ENCODE measurements around the gene PLEKHN1.
"Not testable (repeated sequence)": the region's sequence is repeated elsewhere in the genome, so short reads cannot be mapped to it uniquely, and the experiment has no call there.

PLEKHN1 gene

DNA sequence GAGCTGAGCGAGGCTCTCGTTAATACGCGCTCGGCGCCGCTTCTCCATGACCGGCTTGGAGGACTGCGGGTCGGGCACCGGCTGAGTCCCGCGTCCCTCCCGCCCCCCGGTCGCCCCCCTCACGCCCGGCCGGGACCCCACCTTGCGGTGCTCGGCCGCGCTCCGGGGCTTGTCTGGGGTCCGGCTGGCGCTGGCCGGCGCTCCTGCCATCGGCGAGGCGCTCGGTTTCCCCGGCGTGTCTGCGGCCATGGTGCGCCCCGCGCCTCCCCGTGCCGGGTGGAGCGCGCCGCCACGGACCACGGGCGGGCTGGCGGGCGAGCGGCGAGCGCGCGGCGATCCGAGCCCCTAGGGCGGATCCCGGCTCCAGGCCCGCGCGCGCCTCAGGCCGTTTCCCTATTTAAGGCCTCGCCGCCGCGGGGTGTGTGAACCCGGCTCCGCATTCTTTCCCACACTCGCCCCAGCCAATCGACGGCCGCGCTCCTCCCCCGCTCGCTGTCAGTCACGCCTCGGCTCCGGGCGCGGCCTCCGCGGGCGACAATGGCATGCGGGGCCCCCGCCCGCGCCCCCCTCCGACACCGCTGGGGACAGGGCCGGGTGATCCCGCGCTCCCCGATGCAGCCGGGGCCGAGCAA is 33.6 kb downstream of the PLEKHN1 start, which contains the start of gene HES4:
TSS of gene HES4 (minus strand) at position 373 of the 632 bp plus-strand sequence. CDS start at position 249, 124 bp downstream.
- H3K4me3 ChIP-seq (ENCODE audit: low read depth, low read length) = peak within 1 kb of the TSS; percentile 60
- DNase-seq (ENCODE audit: low read depth) = peak; percentile 76

DNA sequence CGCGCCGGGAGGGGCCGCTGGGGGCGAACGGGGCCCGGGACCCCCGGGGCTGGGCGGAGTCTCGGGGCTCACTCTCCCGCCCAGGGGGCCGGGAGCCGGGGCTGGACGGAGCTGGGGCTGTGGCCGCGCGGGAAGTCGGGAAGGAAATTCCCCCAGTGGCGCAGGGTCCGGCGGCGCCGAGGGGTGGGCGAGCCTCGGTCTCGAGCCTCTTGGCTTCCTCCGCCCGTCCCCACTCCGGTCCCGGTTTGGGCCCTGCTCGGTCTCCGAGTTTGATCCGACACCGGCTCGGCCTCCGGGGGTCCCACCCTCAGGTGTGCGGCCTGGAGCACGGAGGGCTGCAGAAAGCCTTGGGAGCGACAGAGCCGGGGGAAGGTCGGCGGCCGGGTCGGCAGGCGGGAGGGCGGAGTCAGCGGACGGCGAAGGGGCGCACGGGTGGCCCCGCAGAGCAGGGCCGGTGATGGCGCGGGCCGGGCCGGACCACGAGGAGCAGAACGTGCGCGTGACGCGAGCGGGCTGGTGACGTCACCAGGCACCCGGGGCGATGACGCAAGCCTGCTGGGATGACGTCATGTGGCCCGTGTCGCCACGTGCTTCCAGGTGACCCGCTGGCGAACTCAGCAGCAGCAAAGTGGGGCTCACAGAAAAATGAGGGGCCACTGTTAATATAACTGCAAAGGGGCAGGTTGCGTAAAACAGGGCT is 34.2 kb downstream of the PLEKHN1 start:
- H3K4me3 ChIP-seq (ENCODE audit: low read depth, low read length) = peak overlapping the region; percentile 60
- peak; percentile 70 for DNase-seq (ENCODE audit: low read depth)

- peak overlapping the region; percentile 60 for H3K4me3 ChIP-seq (ENCODE audit: low read depth, low read length)
- no peak for DNase-seq (ENCODE audit: low read depth)
Observed at GRCh38 chr1:1001057-1001783, 34.9 kb downstream of the PLEKHN1 start.

DNA sequence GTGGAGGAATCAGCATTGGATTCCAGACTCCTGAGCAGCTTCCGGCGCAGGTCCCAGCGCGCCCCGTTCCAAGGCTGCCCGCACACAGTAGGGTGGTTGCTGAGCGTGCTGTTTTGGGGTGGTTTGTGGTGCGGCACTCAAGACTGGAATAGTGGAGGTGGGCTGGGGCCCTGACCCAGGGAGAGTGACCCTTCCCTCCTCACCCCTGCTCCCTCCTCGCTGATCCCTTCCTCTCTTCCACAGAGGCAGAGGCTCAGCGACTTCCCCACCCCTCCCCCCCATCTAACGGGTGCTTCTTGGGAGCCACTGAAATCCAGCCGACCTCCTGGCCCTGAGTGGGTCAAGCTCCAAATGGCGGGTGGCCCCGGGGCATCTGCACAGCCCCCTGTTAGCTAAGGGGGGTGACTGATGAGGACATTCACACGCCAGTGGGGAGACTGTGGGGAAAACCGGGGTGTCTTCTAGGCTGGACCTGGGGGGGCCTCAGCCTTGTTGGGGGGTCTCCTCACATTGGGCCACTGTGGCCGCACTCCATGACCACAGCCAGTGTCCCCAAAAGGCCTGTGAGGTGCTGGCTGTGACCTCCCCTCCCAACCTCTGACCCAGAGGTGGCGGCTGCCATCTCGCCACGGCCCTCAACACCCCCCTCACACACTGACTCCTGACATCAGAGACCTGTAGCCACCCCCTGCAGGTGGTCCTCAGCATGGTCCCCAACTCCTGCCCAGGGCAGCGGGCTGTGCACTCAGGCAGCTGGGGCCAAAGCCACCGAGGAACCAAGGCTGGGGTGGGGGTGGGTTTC is 37.5 kb downstream of the PLEKHN1 start:
- no peak overlapping the region for H3K4me3 ChIP-seq (ENCODE audit: low read depth, low read length)
- DNase-seq (ENCODE audit: low read depth) = no peak

DNA sequence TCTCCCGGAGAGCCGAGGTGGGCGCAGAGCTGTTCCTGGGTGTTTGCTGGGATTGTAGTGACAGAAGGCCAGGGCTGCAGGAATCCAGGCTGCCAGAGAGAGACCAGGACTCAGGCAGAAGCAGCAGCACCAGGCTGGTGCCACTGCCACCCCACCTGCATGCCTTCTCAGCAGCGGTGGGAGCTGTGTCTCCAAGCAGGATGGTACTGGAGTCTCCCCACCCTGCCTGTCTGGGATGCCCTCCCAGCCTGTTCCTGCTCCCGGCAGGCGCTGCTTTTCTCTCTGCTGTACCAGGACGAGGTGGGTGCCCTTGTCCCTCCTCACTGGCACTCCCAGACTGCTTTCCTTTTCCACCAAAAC is 38.1 kb downstream of the PLEKHN1 start:
- H3K4me3 ChIP-seq (ENCODE audit: low read depth, low read length) = no peak overlapping the region
- DNase-seq (ENCODE audit: low read depth) = no peak

GRCh38 chr1:1004780-1005697 is 38.8 kb downstream of the PLEKHN1 start:
- no peak overlapping the region for H3K4me3 ChIP-seq (ENCODE audit: low read depth, low read length)
- no peak for DNase-seq (ENCODE audit: low read depth)

DNA sequence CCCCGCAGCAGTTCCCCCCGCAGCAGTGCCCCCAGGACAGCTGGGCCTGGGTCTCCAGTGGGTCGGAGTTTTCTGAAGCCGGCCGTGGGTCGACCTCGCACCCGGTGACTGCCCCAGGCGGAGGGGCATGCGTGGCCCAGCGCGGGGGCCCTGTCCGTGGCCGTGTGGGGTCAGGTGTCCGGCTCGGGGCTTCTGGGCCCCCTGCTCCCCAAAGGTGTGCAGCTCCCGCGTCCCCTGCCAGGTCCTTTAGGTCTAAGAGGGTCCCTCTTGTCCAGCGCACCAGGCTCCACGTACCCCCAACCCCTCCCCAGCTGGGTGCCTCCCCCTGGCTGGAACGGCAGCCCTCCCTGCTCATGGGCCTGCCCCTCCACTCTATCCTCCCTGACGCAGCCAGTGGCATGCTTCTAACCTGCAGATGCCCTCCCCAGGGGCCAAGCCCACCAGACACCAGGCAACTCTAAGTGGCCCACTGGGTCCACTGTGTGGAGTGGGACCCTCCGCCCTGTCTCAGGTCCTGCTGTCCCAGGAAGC is 39.6 kb downstream of the PLEKHN1 start:
- H3K4me3 ChIP-seq (ENCODE audit: low read depth, low read length) = no peak overlapping the region
- DNase-seq (ENCODE audit: low read depth) = no peak

- DNase-seq (ENCODE audit: low read depth) = no peak
- H3K4me3 ChIP-seq (ENCODE audit: low read depth, low read length) = no peak overlapping the region
Observed at GRCh38 chr1:1006305-1007159, 40.2 kb downstream of the PLEKHN1 start.

GRCh38 chr1:1010131-1010530 is 43.8 kb downstream of the PLEKHN1 start:
- H3K4me3 ChIP-seq (ENCODE audit: low read depth, low read length); DNase-seq (ENCODE audit: low read depth): not testable (repeated sequence)

GRCh38 chr1:1011396-1011949 is 45.2 kb downstream of the PLEKHN1 start:
- H3K4me3 ChIP-seq (ENCODE audit: low read depth, low read length) = no peak overlapping the region
- no peak for DNase-seq (ENCODE audit: low read depth)

DNA sequence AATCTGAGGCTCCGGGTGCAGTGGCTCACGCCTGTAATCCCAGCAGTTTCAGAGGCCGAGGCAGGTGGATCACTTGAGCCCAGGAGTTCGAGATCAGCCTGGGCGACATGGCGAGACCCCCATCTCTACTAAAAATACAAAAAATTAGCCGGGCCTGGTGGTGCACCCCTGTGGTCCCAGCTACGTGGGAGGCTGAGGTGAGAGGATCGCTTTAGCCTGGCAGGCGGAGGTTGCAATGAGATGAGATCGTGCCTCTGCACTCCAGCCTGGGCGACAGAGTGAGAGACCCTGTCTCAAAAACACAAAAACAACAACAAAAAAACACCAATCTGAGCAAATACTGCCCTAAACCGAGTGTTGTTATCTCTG is 46.4 kb downstream of the PLEKHN1 start:
- H3K4me3 ChIP-seq (ENCODE audit: low read depth, low read length) = peak overlapping the region; percentile 69
- DNase-seq (ENCODE audit: low read depth) = not testable (repeated sequence)

DNA sequence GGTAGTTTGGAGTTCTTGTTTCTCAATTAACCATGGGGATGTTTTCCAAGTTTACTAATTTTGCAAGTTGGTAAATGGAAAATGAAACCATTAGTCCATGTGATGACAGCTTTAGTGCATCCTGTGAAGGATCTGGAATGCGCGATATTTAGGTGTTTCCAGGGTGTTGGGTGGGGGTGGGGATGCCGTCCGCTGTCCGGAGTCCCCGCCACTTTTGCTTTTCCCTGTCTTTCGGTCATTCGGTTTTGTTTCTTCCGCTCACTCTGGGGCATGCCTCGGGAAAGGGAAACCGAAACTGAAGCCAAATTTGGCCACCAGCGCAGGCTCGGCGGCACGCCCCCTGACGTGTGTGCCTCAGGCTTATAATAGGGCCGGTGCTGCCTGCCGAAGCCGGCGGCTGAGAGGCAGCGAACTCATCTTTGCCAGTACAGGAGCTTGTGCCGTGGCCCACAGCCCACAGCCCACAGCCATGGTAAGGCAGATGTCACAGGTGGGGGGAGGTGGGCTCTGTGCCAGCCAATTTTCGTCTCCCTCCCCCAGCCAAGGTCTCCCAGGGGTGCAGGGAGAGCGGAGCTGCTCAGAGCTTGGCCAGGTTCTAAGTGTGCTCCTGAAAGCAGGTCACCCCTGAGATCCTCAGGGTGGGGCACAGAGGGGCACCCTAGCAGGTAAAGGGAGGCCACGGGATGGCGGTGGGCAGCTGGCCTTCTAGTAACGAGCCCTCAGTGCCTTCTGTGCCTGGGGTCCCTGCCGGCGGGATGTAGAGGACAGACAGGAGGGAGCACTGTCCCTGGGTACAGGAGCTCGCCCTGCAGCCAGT is 47.0 kb downstream of the PLEKHN1 start, which contains the start of gene ISG15:
TSS of gene ISG15 (plus strand) at position 393 of the 817 bp plus-strand sequence. CDS start at position 470, 77 bp downstream.
- H3K4me3 ChIP-seq (ENCODE audit: low read depth, low read length) = peak within 1 kb of the TSS; percentile 69
- no peak for DNase-seq (ENCODE audit: low read depth)

GRCh38 chr1:1013922-1014648 is 47.8 kb downstream of the PLEKHN1 start:
- DNase-seq (ENCODE audit: low read depth) = no peak
- peak overlapping the region; percentile 69 for H3K4me3 ChIP-seq (ENCODE audit: low read depth, low read length)

- DNase-seq (ENCODE audit: low read depth) = no peak
- peak overlapping the region; percentile 69 for H3K4me3 ChIP-seq (ENCODE audit: low read depth, low read length)
Observed at GRCh38 chr1:1014799-1015681, 48.8 kb downstream of the PLEKHN1 start.

Measured in skeletal muscle cell (primary cell).